ENCODE measurements around the gene SPECC1.
"Not testable (repeated sequence)": the region's sequence is repeated elsewhere in the genome, so short reads cannot be mapped to it uniquely, and the experiment has no call there.

The SPECC1 gene

DNA sequence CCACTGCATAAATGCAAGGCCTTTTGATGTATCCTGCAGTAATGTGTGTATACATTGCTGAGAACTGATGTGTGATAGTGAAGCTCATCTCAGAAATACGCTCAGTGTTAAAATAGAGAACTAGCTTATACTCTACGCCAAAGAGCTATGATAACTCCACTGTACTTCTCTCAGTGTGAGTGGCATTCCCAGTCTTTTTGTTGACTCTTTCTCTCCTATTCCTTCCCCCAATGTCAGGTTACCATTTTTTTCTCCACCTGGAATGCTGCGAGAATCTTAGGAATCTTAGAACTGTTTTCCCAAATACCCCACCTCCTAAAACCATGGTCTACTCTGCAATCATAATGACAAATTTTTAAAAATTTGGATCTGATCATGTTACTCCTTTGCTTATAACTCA, 342.2 kb downstream of the SPECC1 start:
- not testable (repeated sequence) for DNase-seq

GRCh38 chr17:20352567-20352966, 343.4 kb downstream of the SPECC1 start:
- DNase-seq = not testable (repeated sequence)

DNA sequence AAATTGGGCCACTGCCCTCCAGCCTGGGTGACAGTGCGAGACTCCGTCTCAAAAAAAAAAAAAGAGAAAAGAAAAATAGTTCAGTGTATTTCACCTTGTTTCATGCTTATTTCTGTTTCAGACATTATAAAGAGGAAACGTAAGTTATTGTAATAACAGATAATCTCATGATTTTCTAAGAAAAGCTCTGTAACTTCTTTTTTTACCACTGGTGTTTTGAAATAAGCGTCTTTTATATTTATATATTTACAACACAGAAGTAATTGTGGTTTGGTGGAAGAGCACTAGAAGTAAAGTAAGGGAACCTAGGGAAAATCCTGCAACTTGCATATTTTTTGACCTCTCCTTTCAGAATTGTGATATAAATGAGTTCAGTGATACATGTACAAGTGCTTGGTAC, 354.7 kb downstream of the SPECC1 start:
- DNase-seq = not testable (repeated sequence)

Data from hematopoietic multipotent progenitor cell treated with erythropoietin and hydrocortisone succinate and interleukin-3 and kit ligand, for 8 days (in vitro differentiated cells).